HEK293 (cell line): ENCODE measurements around the gene CAPN1.
A peak's percentile ranks its signal among the peaks of the same experiment; 100 is the strongest.

Experiments used
- CTCF ChIA-PET: fragments of 350-600 bp; formaldehyde crosslinking; extraction: SDS; loops from one replicate; lab custom pipeline; 2021; ENCODE audit warnings: antibody characterized with exemption; lab: Yijun Ruan, JAX
- POLR2A ChIA-PET: fragments of 300-600 bp; formaldehyde crosslinking; extraction: SDS; loops from one replicate; lab custom pipeline; 2020; ENCODE audit warnings: antibody characterized with exemption, inconsistent platforms; lab: Yijun Ruan, JAX
- H3K27ac ChIP-seq: fragments of 200-500 bp; sonication (Bioruptor generic); 2 replicates; pipeline ENCODE4 v1.5.1; 2014; ENCODE audit warnings: low read depth, low read length, control low read depth, inconsistent platforms; ENCODE audit errors: extremely low read depth
- H3K36me3 ChIP-seq, 2 experiments: fragments of 200-500 bp in 1 of 2; sonication (Bioruptor generic) in 1 of 2; 1 replicate in 1 of 2; 2 replicates in 1 of 2; pipeline ENCODE4 v1.5.1; 2014 to 2017; ENCODE audit warnings: inconsistent platforms in 2 of 2, low read length in 2 of 2; ENCODE audit not compliant: control insufficient read depth in 2 of 2, insufficient read depth in 1 of 2
- H3K4me1 ChIP-seq: fragments of 200-500 bp; sonication (Bioruptor generic); 2 replicates; pipeline ENCODE4 v1.5.1; 2014; ENCODE audit warnings: mild to moderate bottlenecking, low read length, inconsistent platforms; ENCODE audit not compliant: control insufficient read depth, insufficient read depth
- H3K4me3 ChIP-seq: 2 replicates; pipeline ENCODE4 v1.5.1; 2011; ENCODE audit warnings: low read depth, mild to moderate bottlenecking, control low read depth, low read length, moderate library complexity
- H3K9me3 ChIP-seq: fragments of 200-500 bp; sonication (Bioruptor generic); 2 replicates; pipeline ENCODE4 v1.5.1; 2014; ENCODE audit warnings: low read depth, low read length, inconsistent platforms; ENCODE audit not compliant: control insufficient read depth, insufficient read depth
- BCL6B ChIP-seq: fragments of 450-650 bp; formaldehyde crosslinking; IDR thresholded peaks from 2 replicates; pipeline ENCODE4 v1.5.1; 2017; ENCODE audit warnings: missing biosample characterization, missing genetic modification characterization
- EGR2 ChIP-seq: fragments of 450-650 bp; formaldehyde crosslinking; IDR thresholded peaks from 2 replicates; pipeline ENCODE4 v1.5.1; 2016; ENCODE audit warnings: low read depth, missing biosample characterization, missing genetic modification characterization
- GLIS1 ChIP-seq: fragments of 450-650 bp; formaldehyde crosslinking; IDR thresholded peaks from 2 replicates; pipeline ENCODE4 v1.5.1; 2016; ENCODE audit warnings: missing biosample characterization, missing genetic modification characterization
- KLF16 ChIP-seq: fragments of 450-650 bp; formaldehyde crosslinking; IDR thresholded peaks from 2 replicates; pipeline ENCODE4 v1.5.1; 2017; ENCODE audit warnings: missing biosample characterization, missing genetic modification characterization
- OSR2 ChIP-seq: fragments of 450-650 bp; formaldehyde crosslinking; IDR thresholded peaks from 2 replicates; pipeline ENCODE4 v1.5.1; 2016; ENCODE audit warnings: missing biosample characterization, missing genetic modification characterization
- PRDM6 ChIP-seq: fragments of 450-650 bp; formaldehyde crosslinking; IDR thresholded peaks from 2 replicates; pipeline ENCODE4 v1.5.1; 2017; ENCODE audit warnings: missing biosample characterization, missing genetic modification characterization
- REST ChIP-seq: fragments of 450-650 bp; formaldehyde crosslinking; IDR thresholded peaks from 2 replicates; pipeline ENCODE4 v1.5.1; 2016; ENCODE audit warnings: missing biosample characterization, missing genetic modification characterization
- TSHZ1 ChIP-seq: fragments of 450-650 bp; formaldehyde crosslinking; IDR thresholded peaks from 2 replicates; pipeline ENCODE4 v1.5.1; 2016; ENCODE audit warnings: missing biosample characterization, missing genetic modification characterization, borderline replicate concordance
- ZBTB21 ChIP-seq: fragments of 450-650 bp; formaldehyde crosslinking; IDR thresholded peaks from 2 replicates; pipeline ENCODE4 v1.5.1; 2017; ENCODE audit warnings: missing biosample characterization, missing genetic modification characterization
- ZBTB26 ChIP-seq: fragments of 450-650 bp; formaldehyde crosslinking; optimal IDR thresholded peaks from 2 replicates; pipeline ENCODE3; 2016; ENCODE audit warnings: missing biosample characterization, mild to moderate bottlenecking, missing genetic modification characterization
- ZBTB44 ChIP-seq: fragments of 450-650 bp; IDR thresholded peaks from 2 replicates; pipeline ENCODE4 v1.5.1; 2018; ENCODE audit warnings: missing biosample characterization, mild to moderate bottlenecking, missing genetic modification characterization
- ZBTB7A ChIP-seq: fragments of 450-650 bp; formaldehyde crosslinking; IDR thresholded peaks from 2 replicates; pipeline ENCODE4 v1.5.1; 2016; ENCODE audit warnings: low read depth, missing biosample characterization, missing genetic modification characterization
- ZBTB8A ChIP-seq: fragments of 450-650 bp; formaldehyde crosslinking; IDR thresholded peaks from 2 replicates; pipeline ENCODE4 v1.5.1; 2016; ENCODE audit warnings: missing biosample characterization, missing genetic modification characterization
- ZNF16 ChIP-seq: fragments of 450-650 bp; formaldehyde crosslinking; IDR thresholded peaks from 2 replicates; pipeline ENCODE4 v1.5.1; 2016; ENCODE audit warnings: low read depth, missing biosample characterization, missing genetic modification characterization
- ZNF19 ChIP-seq: fragments of 450-650 bp; formaldehyde crosslinking; IDR thresholded peaks from 2 replicates; pipeline ENCODE4; 2016; ENCODE audit warnings: missing biosample characterization, missing genetic modification characterization, low read depth
- ZNF274 ChIP-seq, 2 experiments: fragments of 200-500 bp in 1 of 2; fragments of 450-650 bp in 1 of 2; sonication (Bioruptor generic) in 1 of 2; formaldehyde crosslinking in 1 of 2; IDR thresholded peaks; 2 replicates each; pipeline versions ENCODE4 v1.5.1 to v1.6.1; 2014 to 2016; ENCODE audit warnings: borderline replicate concordance in 1 of 2, inconsistent platforms in 1 of 2, low read length in 1 of 2, missing biosample characterization in 1 of 2, missing genetic modification characterization in 1 of 2
- ZNF324 ChIP-seq: fragments of 450-650 bp; formaldehyde crosslinking; IDR thresholded peaks from 2 replicates; pipeline ENCODE4 v1.5.1; 2016; ENCODE audit warnings: missing biosample characterization, missing genetic modification characterization
- ZNF404 ChIP-seq: fragments of 450-650 bp; formaldehyde crosslinking; IDR thresholded peaks from 2 replicates; pipeline ENCODE4 v1.5.1; 2017; ENCODE audit warnings: missing biosample characterization, missing genetic modification characterization
- ZNF544 ChIP-seq: fragments of 450-650 bp; formaldehyde crosslinking; IDR thresholded peaks from 2 replicates; pipeline ENCODE4 v1.5.0; 2017; ENCODE audit warnings: missing biosample characterization, missing genetic modification characterization
- ZNF561 ChIP-seq: fragments of 450-650 bp; IDR thresholded peaks from 2 replicates; pipeline ENCODE4 v1.5.1; 2018; ENCODE audit warnings: missing biosample characterization, missing genetic modification characterization, borderline replicate concordance
- ZNF76 ChIP-seq: fragments of 450-650 bp; formaldehyde crosslinking; IDR thresholded peaks from 2 replicates; pipeline ENCODE4; 2016; ENCODE audit warnings: low read depth, missing biosample characterization, missing genetic modification characterization, borderline replicate concordance
- ZNF791 ChIP-seq: fragments of 450-650 bp; formaldehyde crosslinking; IDR thresholded peaks from 2 replicates; pipeline ENCODE4 v1.5.1; 2016; ENCODE audit warnings: missing biosample characterization, missing genetic modification characterization
- ZNF830 ChIP-seq: fragments of 450-650 bp; IDR thresholded peaks from 2 replicates; pipeline ENCODE4 v1.5.0; 2018; ENCODE audit warnings: missing biosample characterization, missing genetic modification characterization, low read depth, mild to moderate bottlenecking, moderate library complexity

CAPN1 gene

GRCh38 chr11:65134240-65134951, 47.3 kb upstream of the CAPN1 start, which contains the start of gene SYVN1:
Gene SYVN1, minus strand, starts transcription at chr11:65134519. Its CDS starts 918 bp downstream, at chr11:65133601.
- Histone ChIP-seq H3K36me3 (peaks cover 0 to 37% of the 10 kb centered on the region in 2 experiments; a peak in 1 of 3 replicates), H3K27ac (peak within 1 kb of the TSS; percentile 83), H3K4me3 (peak within 1 kb of the TSS; percentile 81), H3K9me3 (no peaks in the 10 kb centered on the region), H3K4me1 (no peaks in the 10 kb centered on the region; the same call in 1 of the 2 replicates)
- ChIA-PET POLR2A (interaction anchor here (0.5 to 4.5 kb wide), 20 partner anchors 10 to 863 kb away, joined by 3 to 57 read pairs (median 4); partner anchors contain the start of genes ARL2, CAPN1, CDC42BPG and FAU), CTCF (interaction anchor here (0.6 to 2.3 kb wide), 6 partner anchors 13 to 120 kb away, joined by 3 to 7 read pairs (median 4); partner anchors contain the start of genes ARL2 and CAPN1)
- TF ChIP-seq ZNF404 = no peak
- TF ChIP-seq ZNF274 (IDR thresholded peaks at IDR 0.05; ENCODE audit: low read length) = no peak
- TF ChIP-seq ZNF274 (tag by site-specific recombination; IDR thresholded peaks at IDR 0.05; ENCODE audit: borderline replicate concordance) = no peak
- TF ChIP-seq ZNF324 (tag by site-specific recombination) = 0 out of 2 replicates have a peak, but pooled peaks have one; percentile 78
- TF ChIP-seq ZBTB26 = peak; percentile 89
- no peak for TF ChIP-seq ZNF19 (tag by site-specific recombination)
- TF ChIP-seq ZNF16 (tag by site-specific recombination) = no peak
- TF ChIP-seq ZNF830 (tag by site-specific recombination) = no peak
- TF ChIP-seq ZBTB44 (tag by site-specific recombination) = no peak; the same call in 1 of the 2 replicates
- TF ChIP-seq ZNF561 (tag by site-specific recombination) = peak; percentile 23; the same call in 1 of the 2 replicates
- no peak for TF ChIP-seq TSHZ1 (tag by site-specific recombination)
- TF ChIP-seq BCL6B (tag by site-specific recombination) = no peak
- TF ChIP-seq REST (tag by site-specific recombination) = no peak
- 0 out of 2 replicates have a peak, but pooled peaks have one; percentile 19 for TF ChIP-seq EGR2
- TF ChIP-seq GLIS1 (tag by site-specific recombination) = peak; percentile 90
- TF ChIP-seq KLF16 = peak; percentile 74
- TF ChIP-seq ZBTB8A = no peak
- TF ChIP-seq ZNF791 = no peak
- peak; percentile 66; the same call in 1 of the 2 replicates for TF ChIP-seq ZNF76 (tag by site-specific recombination)
- TF ChIP-seq PRDM6 (tag by site-specific recombination) = no peak
- no peak for TF ChIP-seq ZNF544 (tag by site-specific recombination)
- TF ChIP-seq ZBTB21 (tag by site-specific recombination) = peak; percentile 38
- no peak for TF ChIP-seq OSR2 (tag by site-specific recombination)
- peak; percentile 61 for TF ChIP-seq ZBTB7A
